ENCODE data around the gene TMEM132E.

The TMEM132E gene

DNA sequence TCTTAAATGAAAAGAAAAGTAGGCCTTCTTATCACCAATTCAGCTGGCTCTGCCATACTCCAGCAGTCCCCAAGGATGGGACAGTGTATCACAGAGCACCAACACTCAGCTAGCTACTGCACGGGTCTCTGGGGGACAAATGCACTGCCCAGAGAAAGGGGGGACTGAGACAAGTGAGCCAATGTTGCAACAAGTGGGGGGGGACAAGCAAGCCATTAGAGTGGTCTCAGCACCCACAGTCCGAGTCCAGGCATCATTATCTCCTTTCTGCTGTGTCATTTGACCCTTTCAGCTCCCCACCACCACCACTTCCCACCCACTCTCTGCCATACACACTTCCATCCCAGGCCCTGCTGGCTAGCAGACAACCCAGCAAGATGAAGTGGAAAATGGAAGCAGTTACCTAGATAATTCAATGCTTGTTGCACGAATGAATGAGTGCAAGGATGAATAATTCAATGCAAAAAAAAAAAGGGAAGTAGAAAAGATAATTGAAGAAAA is 7.0 kb downstream of the TMEM132E start:
- TF ChIP-seq, protein P1, sequence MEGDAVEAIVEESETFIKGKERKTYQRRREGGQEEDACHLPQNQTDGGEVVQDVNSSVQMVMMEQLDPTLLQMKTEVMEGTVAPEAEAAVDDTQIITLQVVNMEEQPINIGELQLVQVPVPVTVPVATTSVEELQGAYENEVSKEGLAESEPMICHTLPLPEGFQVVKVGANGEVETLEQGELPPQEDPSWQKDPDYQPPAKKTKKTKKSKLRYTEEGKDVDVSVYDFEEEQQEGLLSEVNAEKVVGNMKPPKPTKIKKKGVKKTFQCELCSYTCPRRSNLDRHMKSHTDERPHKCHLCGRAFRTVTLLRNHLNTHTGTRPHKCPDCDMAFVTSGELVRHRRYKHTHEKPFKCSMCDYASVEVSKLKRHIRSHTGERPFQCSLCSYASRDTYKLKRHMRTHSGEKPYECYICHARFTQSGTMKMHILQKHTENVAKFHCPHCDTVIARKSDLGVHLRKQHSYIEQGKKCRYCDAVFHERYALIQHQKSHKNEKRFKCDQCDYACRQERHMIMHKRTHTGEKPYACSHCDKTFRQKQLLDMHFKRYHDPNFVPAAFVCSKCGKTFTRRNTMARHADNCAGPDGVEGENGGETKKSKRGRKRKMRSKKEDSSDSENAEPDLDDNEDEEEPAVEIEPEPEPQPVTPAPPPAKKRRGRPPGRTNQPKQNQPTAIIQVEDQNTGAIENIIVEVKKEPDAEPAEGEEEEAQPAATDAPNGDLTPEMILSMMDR (conservative IDR thresholded peaks at IDR 0.05; ENCODE audit: low read depth, low read length) = no peak
- Histone ChIP-seq H3K27me3 (ENCODE audit: insufficient read depth, low read depth) (peaks cover 19% of the 10 kb centered on the region; the same call in 1 of the 2 replicates), H4K20me1 (ENCODE audit: insufficient read depth) (no peaks in the 10 kb centered on the region), H3K79me2 (ENCODE audit: insufficient read depth, low read depth) (no peaks in the 10 kb centered on the region), H2AFZ (ENCODE audit: low read depth) (no peak overlapping the region), H3K9ac (no peak overlapping the region), H3K27ac (no peak overlapping the region), H3K4me1 (ENCODE audit: low read depth, poor library complexity, severe bottlenecking) (no peaks in the 10 kb centered on the region), H3K4me3 (IDR thresholded peaks at IDR 0.05; ENCODE audit: insufficient read depth, low read depth, low read length) (no peak overlapping the region), H3K36me3 (ENCODE audit: insufficient read depth) (no peaks in the 10 kb centered on the region), H3K4me2 (no peak overlapping the region)

DNA sequence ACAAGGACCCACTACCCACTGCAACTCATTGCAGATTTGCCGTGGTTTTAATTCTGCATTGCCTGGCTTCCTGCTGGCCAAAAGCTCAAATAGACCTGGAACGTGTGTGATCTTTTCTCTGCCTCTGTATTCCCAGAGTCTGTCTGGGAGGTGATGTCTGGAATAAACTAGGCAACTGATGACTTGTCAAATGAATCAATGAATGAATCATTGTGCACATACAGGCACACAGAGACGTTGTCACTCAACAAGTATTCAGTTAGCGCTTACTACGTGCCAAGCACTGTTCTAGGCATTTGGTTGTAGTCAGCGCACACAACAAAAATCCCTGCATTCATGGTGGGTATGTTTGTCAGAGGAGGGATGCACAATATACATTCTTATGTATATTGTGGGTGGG is 8.9 kb downstream of the TMEM132E start:
- H3K27me3 ChIP-seq (ENCODE audit: insufficient read depth, low read depth) = peaks cover 6% of the 10 kb centered on the region; the same call in 1 of the 2 replicates
- H3K36me3 ChIP-seq (ENCODE audit: insufficient read depth) = no peaks in the 10 kb centered on the region
- TF ChIP-seq, protein P1 (conservative IDR thresholded peaks at IDR 0.05; ENCODE audit: low read depth, low read length) = no peak
- no peak overlapping the region for H2AFZ ChIP-seq (ENCODE audit: low read depth)
- H3K4me1 ChIP-seq (ENCODE audit: low read depth, poor library complexity, severe bottlenecking) = no peaks in the 10 kb centered on the region
- H3K9ac ChIP-seq = no peak overlapping the region
- no peak overlapping the region for H3K4me2 ChIP-seq
- H3K27ac ChIP-seq = no peak overlapping the region
- H3K4me3 ChIP-seq (IDR thresholded peaks at IDR 0.05; ENCODE audit: insufficient read depth, low read depth, low read length) = no peak overlapping the region
- no peaks in the 10 kb centered on the region for H3K79me2 ChIP-seq (ENCODE audit: insufficient read depth, low read depth)
- H4K20me1 ChIP-seq (ENCODE audit: insufficient read depth) = no peaks in the 10 kb centered on the region

DNA sequence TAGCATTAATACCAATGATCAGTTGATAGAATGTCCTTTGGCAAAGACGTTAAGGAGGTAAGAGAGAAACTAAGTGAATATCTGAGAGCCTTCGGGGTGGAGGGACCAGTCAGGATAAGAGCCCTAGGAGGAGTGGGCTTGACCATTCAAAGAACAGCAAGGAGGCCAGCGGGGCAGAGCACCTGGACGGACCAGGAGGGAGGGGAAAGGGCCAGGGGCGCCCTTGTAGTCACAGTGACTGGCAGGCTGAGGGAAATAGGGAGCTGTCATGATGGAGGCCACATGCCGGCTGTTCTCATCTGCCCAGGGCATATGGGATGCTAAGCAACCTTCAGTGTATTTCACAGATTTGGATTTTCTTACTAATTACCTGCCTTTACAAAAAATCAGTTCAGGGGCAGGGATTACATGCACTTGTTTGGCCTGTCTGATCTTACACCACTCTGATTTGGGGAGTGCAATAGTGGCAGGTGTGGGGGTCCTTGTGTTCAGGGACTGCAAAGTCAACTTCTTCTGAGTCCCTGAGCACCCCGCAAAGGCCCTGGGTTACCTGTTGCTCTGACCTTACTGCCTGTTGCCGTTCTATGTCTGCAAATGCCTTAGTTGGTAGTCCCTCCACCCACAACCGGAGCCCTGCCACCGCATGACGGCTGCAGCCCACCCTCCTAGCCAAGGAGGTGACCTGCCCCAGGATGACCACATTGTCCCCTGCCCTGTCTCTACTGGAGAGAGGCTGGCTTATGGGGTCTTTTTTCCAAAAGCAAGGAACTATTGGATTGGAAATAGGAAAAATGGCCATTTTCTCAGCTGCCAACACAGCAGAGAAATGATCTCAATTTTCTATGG is 10.0 kb downstream of the TMEM132E start:
- Histone ChIP-seq H3K4me3 (IDR thresholded peaks at IDR 0.05; ENCODE audit: insufficient read depth, low read depth, low read length) (no peak overlapping the region), H3K4me2 (no peak overlapping the region), H3K9ac (no peak overlapping the region), H3K27ac (no peak overlapping the region), H3K27me3 (ENCODE audit: insufficient read depth, low read depth) (no peaks in the 10 kb centered on the region), H3K79me2 (ENCODE audit: insufficient read depth, low read depth) (no peaks in the 10 kb centered on the region), H3K4me1 (ENCODE audit: low read depth, poor library complexity, severe bottlenecking) (no peaks in the 10 kb centered on the region), H2AFZ (ENCODE audit: low read depth) (no peak overlapping the region), H3K36me3 (ENCODE audit: insufficient read depth) (no peaks in the 10 kb centered on the region), H4K20me1 (ENCODE audit: insufficient read depth) (no peaks in the 10 kb centered on the region)
- TF ChIP-seq, protein P1 (conservative IDR thresholded peaks at IDR 0.05; ENCODE audit: low read depth, low read length) = no peak

DNA sequence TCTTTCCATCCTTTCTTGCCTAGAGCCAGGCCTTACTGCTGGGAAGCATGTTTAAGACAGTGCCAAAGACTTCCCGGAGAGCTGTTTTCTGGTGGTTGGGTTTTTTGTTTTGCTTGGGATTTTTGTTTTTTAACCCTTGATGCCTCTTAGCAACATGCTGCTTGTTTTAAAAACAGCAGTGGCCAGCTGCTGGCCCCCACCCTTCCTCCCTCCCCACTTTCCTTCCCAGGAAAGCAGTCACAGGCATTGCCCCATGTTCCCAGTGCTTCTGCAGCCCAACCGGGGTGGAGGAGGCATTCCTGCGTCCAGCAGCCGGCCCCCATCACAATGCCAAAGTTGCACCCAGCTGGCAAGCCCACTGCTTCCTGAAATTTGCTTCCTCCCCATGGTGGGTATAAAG is 12.6 kb downstream of the TMEM132E start:
- Histone ChIP-seq H3K4me1 (ENCODE audit: low read depth, poor library complexity, severe bottlenecking) (no peaks in the 10 kb centered on the region), H3K4me3 (IDR thresholded peaks at IDR 0.05; ENCODE audit: insufficient read depth, low read depth, low read length) (no peak overlapping the region), H3K27me3 (ENCODE audit: insufficient read depth, low read depth) (no peaks in the 10 kb centered on the region), H3K79me2 (ENCODE audit: insufficient read depth, low read depth) (no peaks in the 10 kb centered on the region), H2AFZ (ENCODE audit: low read depth) (no peak overlapping the region), H4K20me1 (ENCODE audit: insufficient read depth) (no peaks in the 10 kb centered on the region), H3K9ac (no peak overlapping the region), H3K27ac (no peak overlapping the region), H3K4me2 (no peak overlapping the region), H3K36me3 (ENCODE audit: insufficient read depth) (no peaks in the 10 kb centered on the region)
- TF ChIP-seq, protein P1 (conservative IDR thresholded peaks at IDR 0.05; ENCODE audit: low read depth, low read length) = no peak
